IMR-90 (cell line): ENCODE results near the gene NOP14. TPM values are rescaled to one million over a fixed set of nuclear protein-coding genes. Genes with fewer than 3 reads are reported as not detected.
A peak's percentile ranks its signal among the peaks of the same experiment; 100 is the strongest.

ENCODE experiments used
- ATAC-seq: fragments of 200-7000 bp; cut with Tn5 transposase; 2 replicates; pipeline ENCODE4 v1.9.1; 2020; ENCODE audit warnings: low read depth, mild to moderate bottlenecking, moderate library complexity
- BruUV-seq: library from RNA; stranded (reverse); fragments of 400-500 nt; replicated peaks from 2 replicates; lab custom pipeline; 2021; lab: Mats Ljungman, UMichigan
- CTCF ChIA-PET: fragments of 300-600 bp; formaldehyde crosslinking; extraction: SDS; loops from one replicate; lab custom pipeline; 2021; ENCODE audit warnings: antibody characterized with exemption; lab: Yijun Ruan, JAX
- POLR2A ChIA-PET: fragments of 300-600 bp; sonication (Branson Sonifier 250); formaldehyde crosslinking; loops from one replicate; lab custom pipeline; 2022; ENCODE audit warnings: antibody characterized with exemption; ENCODE audit not compliant: unreplicated experiment; lab: Charles Lee
- DNase-seq: peaks from one replicate; pipeline ENCODE4 v3.0.0; 2013
- H2AFZ ChIP-seq: replicated peaks from 2 replicates; pipeline ENCODE3; 2013; ENCODE audit warnings: low read length, mild to moderate bottlenecking; ENCODE audit not compliant: poor library complexity
- H2AK5ac ChIP-seq: 2 replicates; pipeline ENCODE4 v1.6.1; 2013; ENCODE audit warnings: low read depth, low read length, inconsistent platforms
- H2AK9ac ChIP-seq: replicated peaks from 2 replicates; pipeline ENCODE3; 2013; ENCODE audit warnings: mild to moderate bottlenecking, low read depth, low read length, moderate library complexity; ENCODE audit not compliant: poor library complexity
- H2BK120ac ChIP-seq: 2 replicates; pipeline ENCODE4 v1.6.1; 2013; ENCODE audit warnings: low read depth, low read length, inconsistent platforms
- H2BK15ac ChIP-seq: 3 replicates; pipeline ENCODE4 v1.6.1; 2013; ENCODE audit warnings: low read depth, low read length, inconsistent platforms
- H2BK20ac ChIP-seq: 2 replicates; pipeline ENCODE4 v1.6.1; 2013; ENCODE audit warnings: low read depth, mild to moderate bottlenecking, inconsistent platforms, low read length, moderate library complexity
- H2BK5ac ChIP-seq: 2 replicates; pipeline ENCODE4 v1.6.1; 2013; ENCODE audit warnings: mild to moderate bottlenecking, low read depth, low read length, inconsistent platforms; ENCODE audit not compliant: poor library complexity, severe bottlenecking
- H3K14ac ChIP-seq: replicated peaks from 2 replicates; pipeline ENCODE4 v1.6.1; 2013; ENCODE audit warnings: low read depth, low read length, inconsistent platforms
- H3K18ac ChIP-seq: 2 replicates; pipeline ENCODE4 v1.6.1; 2013; ENCODE audit warnings: low read depth, low read length, control low read depth
- H3K23ac ChIP-seq: 2 replicates; pipeline ENCODE4 v1.6.1; 2013; ENCODE audit warnings: low read depth, low read length, inconsistent platforms
- H3K27ac ChIP-seq: 2 replicates; pipeline ENCODE4 v1.5.1; 2013; ENCODE audit warnings: mild to moderate bottlenecking, control low read depth, low read length; ENCODE audit not compliant: insufficient read depth
- H3K27me3 ChIP-seq: 2 replicates; pipeline ENCODE4 v1.6.1; 2013; ENCODE audit warnings: low read length; ENCODE audit not compliant: control insufficient read depth, insufficient read depth
- H3K36me3 ChIP-seq: 2 replicates; pipeline ENCODE4 v1.6.1; 2013; ENCODE audit warnings: low read length, mixed read lengths; ENCODE audit not compliant: control insufficient read depth, insufficient read depth
- H3K4ac ChIP-seq: 2 replicates; pipeline ENCODE4 v1.6.1; 2013; ENCODE audit warnings: low read depth, low read length, inconsistent platforms
- H3K4me1 ChIP-seq: 2 replicates; pipeline ENCODE4 v1.6.1; 2013; ENCODE audit warnings: low read length, mixed read lengths; ENCODE audit not compliant: control insufficient read depth, insufficient read depth
- H3K4me2 ChIP-seq: 2 replicates; pipeline ENCODE4 v1.6.1; 2013; ENCODE audit warnings: low read depth, mild to moderate bottlenecking, control low read depth, low read length, moderate library complexity
- H3K4me3 ChIP-seq: 2 replicates; pipeline ENCODE4 v1.5.1; 2013; ENCODE audit warnings: low read depth, mild to moderate bottlenecking, control low read depth, low read length, moderate library complexity; ENCODE audit not compliant: insufficient read depth
- H3K56ac ChIP-seq: 2 replicates; pipeline ENCODE4 v1.6.1; 2013; ENCODE audit warnings: low read length, inconsistent platforms; ENCODE audit not compliant: insufficient read depth; ENCODE audit errors: extremely low read depth
- H3K79me1 ChIP-seq, 2 experiments: 2 replicates each; pipeline ENCODE4 v1.6.1; 2013; ENCODE audit warnings: low read length in 2 of 2, inconsistent platforms in 1 of 2, low read depth in 1 of 2
- H3K9ac ChIP-seq: 2 replicates; pipeline ENCODE4 v1.6.1; 2013; ENCODE audit warnings: low read depth, low read length, control low read depth
- H3K9me1 ChIP-seq: 2 replicates; pipeline ENCODE4 v1.6.1; 2013; ENCODE audit warnings: low read length, inconsistent platforms; ENCODE audit not compliant: insufficient read depth
- H3K9me3 ChIP-seq: 2 replicates; pipeline ENCODE4 v1.6.1; 2013; ENCODE audit warnings: low read length; ENCODE audit not compliant: control insufficient read depth, insufficient read depth
- H4K20me1 ChIP-seq: 2 replicates; pipeline ENCODE4 v1.6.1; 2013; ENCODE audit warnings: low read length, inconsistent platforms; ENCODE audit not compliant: insufficient read depth
- H4K5ac ChIP-seq: 2 replicates; pipeline ENCODE4 v1.6.1; 2013; ENCODE audit warnings: mild to moderate bottlenecking, low read depth, low read length, control low read depth
- H4K8ac ChIP-seq, 2 experiments: 2 replicates each; pipeline ENCODE4 v1.6.1; 2013; ENCODE audit warnings: low read depth in 2 of 2, low read length in 2 of 2, control low read depth in 1 of 2, inconsistent platforms in 1 of 2
- H4K91ac ChIP-seq: 2 replicates; pipeline ENCODE4 v1.6.1; 2013; ENCODE audit warnings: low read depth, low read length, inconsistent platforms; ENCODE audit not compliant: insufficient read depth
- BHLHE40 ChIP-seq: fragments of 150-350 bp; IDR thresholded peaks from 2 replicates; pipeline ENCODE4 v1.6.1; 2016; ENCODE audit warnings: mild to moderate bottlenecking, low read depth, low read length
- CEBPB ChIP-seq: IDR thresholded peaks from 2 replicates; pipeline ENCODE4 v1.6.1; 2012; ENCODE audit warnings: low read depth, low read length, improper control_type of control experiment
- CHD1 ChIP-seq: IDR thresholded peaks from 2 replicates; pipeline ENCODE4 v1.6.1; 2012; ENCODE audit warnings: low read depth, low read length, improper control_type of control experiment
- ELK1 ChIP-seq: fragments of 150-350 bp; IDR thresholded peaks from 2 replicates; pipeline ENCODE4 v1.6.1; 2016; ENCODE audit warnings: low read depth, mild to moderate bottlenecking, low read length, moderate library complexity, borderline replicate concordance
- FOS ChIP-seq: fragments of 150-350 bp; IDR thresholded peaks from 2 replicates; pipeline ENCODE4 v1.6.1; 2016; ENCODE audit warnings: low read depth, low read length
- MXI1 ChIP-seq: IDR thresholded peaks from 2 replicates; pipeline ENCODE4 v1.6.1; 2012; ENCODE audit warnings: low read depth, mild to moderate bottlenecking, low read length, moderate library complexity, borderline replicate concordance
- RAD21 ChIP-seq: IDR thresholded peaks from 2 replicates; pipeline ENCODE4 v1.6.1; 2012; ENCODE audit warnings: low read length, improper control_type of control experiment
- SMC3 ChIP-seq: fragments of 150-350 bp; IDR thresholded peaks from 2 replicates; pipeline ENCODE4 v1.6.1; 2016; ENCODE audit warnings: low read depth, mild to moderate bottlenecking, antibody characterized with exemption, low read length, moderate library complexity
- WGBS, 2 experiments: methylation state at CpG; one replicate each; pipeline versions ENCODE4 v1.1.5 to v1.1.7; 2013; ENCODE audit warnings: missing lambda C conversion rate in 2 of 2; ENCODE audit not compliant: insufficient read length in 1 of 2; ENCODE audit errors: extremely low coverage in 2 of 2; 5-methylcytosine and 5-hydroxymethylcytosine counted together
- dilution Hi-C: fragments of 300-500 bp; cut with HindIII; formaldehyde crosslinking; loops from one replicate; pipeline ENCODE4 v1.14.3; 2018; ENCODE audit warnings: low sequenced_read_pairs; ENCODE audit not compliant: unreplicated experiment
- in situ Hi-C: fragments of 300-500 bp; cut with MboI; formaldehyde crosslinking; loops from 3 replicates; pipeline ENCODE4 v1.14.3; 2019; ENCODE audit warnings: low sequenced_read_pairs, inconsistent platforms, mixed read lengths
- intact Hi-C: fragments of 100-400 bp; cut with micrococcal nuclease; formaldehyde crosslinking; loops from 2 replicates; pipeline ENCODE4 v1.10.0; 2022
- polyA plus RNA-seq, 3 experiments: library from polyadenylated mRNA; depleted of rRNA; stranded (reverse); fragments of >200 nt; gene quantifications; 2 replicates each; pipeline ENCODE4 v1.2.3, GENCODE V29; 2012; ENCODE audit warnings: low replicate concordance in 1 of 3
- total RNA-seq: library from RNA; depleted of rRNA; stranded (reverse); fragments of >200 nt; gene quantifications from 2 replicates; pipeline ENCODE4 v1.2.3, GENCODE V29; 2012

The NOP14 gene
- total and polyA plus RNA-seq, 2 of the 4 experiments (the other 2 are of a cell fraction): 10.9 to 12.6 TPM

- Histone ChIP-seq H2BK15ac (no peak overlapping the region), H3K9me3 (no peaks in the 10 kb centered on the region), H3K4me2 (no peak overlapping the region), H3K4me1 (peaks cover 2% of the 10 kb centered on the region; the same call in 1 of the 2 replicates), H3K4ac (no peak overlapping the region), H3K79me1 (peaks cover 11 to 56% of the 10 kb centered on the region in 2 experiments), H2BK120ac (no peak overlapping the region), H4K91ac (no peak overlapping the region), H3K4me3 (no peak overlapping the region), H2AK5ac (no peak overlapping the region), H2AK9ac (no peak overlapping the region), H2BK20ac (no peak overlapping the region), H2AFZ (no peak overlapping the region), H3K27me3 (no peaks in the 10 kb centered on the region), H4K5ac (no peak overlapping the region), H3K9ac (no peak overlapping the region), H3K9me1 (peaks cover 6% of the 10 kb centered on the region; the same call in 1 of the 2 replicates), H4K8ac (no peak overlapping the region), H3K27ac (no peak overlapping the region), H3K56ac (no peak overlapping the region), H4K20me1 (peaks cover 19% of the 10 kb centered on the region), H3K23ac (no peak overlapping the region), H2BK5ac (no peak overlapping the region), H3K18ac (no peak overlapping the region), H3K14ac (no peak overlapping the region), H3K36me3 (peaks cover 67% of the 10 kb centered on the region)
- BruUV-seq: no TSS peak
- WGBS, 2 experiments: 96% methylated on average over 8 of the region's 16 CpGs; no CpG with 5 or more reads in 1 of the 2 experiments
- intact Hi-C loops: no loop called here
- ChIA-PET CTCF (no interaction called here), POLR2A (no interaction called here)
- in situ Hi-C loops: no loop called here
- TF ChIP-seq BHLHE40 (no peak), RAD21 (no peak), MXI1 (no peak), FOS (no peak), ELK1 (no peak), CHD1 (no peak), CEBPB (no peak), SMC3 (no peak)
- dilution Hi-C loops: no loop called here
- no peak for ATAC-seq
- peak; percentile 59 for DNase-seq
These were observed 12.8 kb downstream of the NOP14 start for GRCh38 chr4:2950221-2950989.
